Measurements from ENCODE around the gene SSR3.

Gene SSR3

GRCh38 chr3:156554842-156555687 is at the start of gene SSR3:
TSS of gene SSR3 (minus strand) at chr3:156555117. CDS start at chr3:156555089, 28 bp downstream.
- peak; percentile 100 for DNase-seq
- peaks cover 22% of the 10 kb centered on the region; the same call in 1 of the 2 replicates for H3K36me3 ChIP-seq (replicated peaks; ENCODE audit: insufficient read depth, low read length)
- peak within 1 kb of the TSS; percentile 89 for H3K4me3 ChIP-seq (ENCODE audit: low read length)
- H3K79me2 ChIP-seq (ENCODE audit: low read length), result peaks cover 49% of the 10 kb centered on the region
- peak within 1 kb of the TSS; percentile 66 for H3K27ac ChIP-seq (ENCODE audit: low read length)
- peak within 1 kb of the TSS; percentile 78 for H2AFZ ChIP-seq (ENCODE audit: low read length)
- no peaks in the 10 kb centered on the region for H3K9me3 ChIP-seq (replicated peaks; ENCODE audit: insufficient read depth, low read length)
- no peaks in the 10 kb centered on the region for H3K27me3 ChIP-seq (replicated peaks; ENCODE audit: insufficient read depth, low read length)
- peak within 1 kb of the TSS; percentile 69 for H3K4me2 ChIP-seq (ENCODE audit: low read depth, low read length)
- H3K9me2 ChIP-seq (replicated peaks; ENCODE audit: insufficient read depth, low read length), result no peaks in the 10 kb centered on the region
- 0 out of 2 replicates have a peak, but pooled peaks cover 4% of the 10 kb centered on the region for H3F3A ChIP-seq (ENCODE audit: insufficient read depth, low read length)
- no peak for TF ChIP-seq EZH2 (optimal IDR thresholded peaks at IDR 0.05; ENCODE audit: low read depth, low read length)
- peak within 1 kb of the TSS; percentile 91 for H3K9ac ChIP-seq (ENCODE audit: low read length)
- peaks cover 9% of the 10 kb centered on the region; the same call in 1 of the 2 replicates for H4K20me1 ChIP-seq (ENCODE audit: insufficient read depth, low read length)
- peaks cover 44% of the 10 kb centered on the region for H3K4me1 ChIP-seq (ENCODE audit: low read length)

DNA sequence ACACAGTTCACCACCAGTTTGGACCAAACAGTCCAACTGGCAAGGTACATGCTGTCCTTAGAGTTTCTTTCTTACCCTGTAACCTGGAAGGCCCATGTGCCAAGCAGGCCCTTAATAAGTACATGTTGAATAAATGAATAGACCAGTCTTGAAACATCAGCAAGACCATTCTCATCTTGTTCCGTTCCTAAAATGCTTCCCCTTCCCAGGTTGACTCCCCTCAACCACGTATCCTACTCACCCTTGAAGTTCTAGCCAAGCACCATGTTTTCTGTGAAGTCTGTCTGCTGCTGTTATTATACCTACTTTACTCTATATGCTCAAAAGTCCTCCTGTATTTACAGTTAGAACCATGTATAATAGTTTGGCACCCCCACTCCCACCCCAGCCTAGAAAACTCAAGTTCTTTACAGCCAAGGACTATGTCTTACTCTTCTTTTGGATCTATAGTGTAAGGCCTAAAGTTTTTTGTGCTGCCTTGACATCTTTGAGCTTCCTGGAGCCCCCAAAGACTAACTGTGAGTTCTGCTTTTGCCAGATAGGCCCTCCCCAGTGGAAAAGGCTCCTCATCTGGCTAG is 49.2 kb upstream of the SSR3 start:
- Histone ChIP-seq H3F3A (ENCODE audit: insufficient read depth, low read length) (no peaks in the 10 kb centered on the region), H4K20me1 (ENCODE audit: insufficient read depth, low read length) (no peaks in the 10 kb centered on the region), H2AFZ (ENCODE audit: low read length) (no peak overlapping the region), H3K9me2 (replicated peaks; ENCODE audit: insufficient read depth, low read length) (no peaks in the 10 kb centered on the region), H3K4me2 (ENCODE audit: low read depth, low read length) (no peak overlapping the region), H3K4me3 (ENCODE audit: low read length) (no peak overlapping the region), H3K9me3 (replicated peaks; ENCODE audit: insufficient read depth, low read length) (no peaks in the 10 kb centered on the region), H3K9ac (ENCODE audit: low read length) (no peak overlapping the region), H3K4me1 (ENCODE audit: low read length) (no peaks in the 10 kb centered on the region), H3K79me2 (ENCODE audit: low read length) (no peaks in the 10 kb centered on the region), H3K36me3 (replicated peaks; ENCODE audit: insufficient read depth, low read length) (no peaks in the 10 kb centered on the region), H3K27ac (ENCODE audit: low read length) (no peak overlapping the region), H3K27me3 (replicated peaks; ENCODE audit: insufficient read depth, low read length) (no peaks in the 10 kb centered on the region)
- no peak for DNase-seq
- no peak for TF ChIP-seq EZH2phosphoT487 (IDR thresholded peaks at IDR 0.05; ENCODE audit: low read length)
- no peak for TF ChIP-seq CTCF (IDR thresholded peaks at IDR 0.05; ENCODE audit: low read length)
- no peak for TF ChIP-seq EZH2 (optimal IDR thresholded peaks at IDR 0.05; ENCODE audit: low read depth, low read length)

- H3K4me3 ChIP-seq (ENCODE audit: low read length), result no peak overlapping the region
- H3K9me3 ChIP-seq (replicated peaks; ENCODE audit: insufficient read depth, low read length), result no peaks in the 10 kb centered on the region
Measured at GRCh38 chr3:156603379-156604017, 48.6 kb upstream of the SSR3 start.

More at GRCh38 chr3:156603379-156604017, 48.6 kb upstream of the SSR3 start:
- no peaks in the 10 kb centered on the region for H3K4me1 ChIP-seq (ENCODE audit: low read length)
- no peak for DNase-seq
- H4K20me1 ChIP-seq (ENCODE audit: insufficient read depth, low read length), result no peaks in the 10 kb centered on the region
- H3K9me2 ChIP-seq (replicated peaks; ENCODE audit: insufficient read depth, low read length), result no peaks in the 10 kb centered on the region
- TF ChIP-seq CTCF (IDR thresholded peaks at IDR 0.05; ENCODE audit: low read length), result no peak
- no peak for TF ChIP-seq EZH2 (optimal IDR thresholded peaks at IDR 0.05; ENCODE audit: low read depth, low read length)
- no peak for TF ChIP-seq EZH2phosphoT487 (IDR thresholded peaks at IDR 0.05; ENCODE audit: low read length)
- no peaks in the 10 kb centered on the region for H3K27me3 ChIP-seq (replicated peaks; ENCODE audit: insufficient read depth, low read length)
- H2AFZ ChIP-seq (ENCODE audit: low read length), result no peak overlapping the region
- H3K9ac ChIP-seq (ENCODE audit: low read length), result no peak overlapping the region
- no peaks in the 10 kb centered on the region for H3K36me3 ChIP-seq (replicated peaks; ENCODE audit: insufficient read depth, low read length)
- H3K79me2 ChIP-seq (ENCODE audit: low read length), result no peaks in the 10 kb centered on the region
- no peaks in the 10 kb centered on the region for H3F3A ChIP-seq (ENCODE audit: insufficient read depth, low read length)
- H3K27ac ChIP-seq (ENCODE audit: low read length), result no peak overlapping the region
- no peak overlapping the region for H3K4me2 ChIP-seq (ENCODE audit: low read depth, low read length)
